Colonic mucosa (tissue), 4 donors: Measurements from ENCODE around the gene SNX21. TPM values are rescaled to one million over a fixed set of nuclear protein-coding genes. Genes with fewer than 3 reads are reported as not detected.
"Not testable (repeated sequence)": the region's sequence is repeated elsewhere in the genome, so short reads cannot be mapped to it uniquely, and the experiment has no call there.

Experiments used
- DNase-seq: peaks from one replicate; pipeline ENCODE4 v3.0.0-alpha.2; 2020
- H3K27ac ChIP-seq: fragments of 200-600 bp; one replicate; pipeline ENCODE4 v1.8.0; 2021
- H3K27me3 ChIP-seq: fragments of 200-600 bp; one replicate; pipeline ENCODE4 v1.8.0; 2021
- H3K36me3 ChIP-seq: fragments of 200-600 bp; one replicate; pipeline ENCODE4 v1.8.0; 2021
- H3K4me1 ChIP-seq: fragments of 200-600 bp; one replicate; pipeline ENCODE4 v1.8.0; 2021; ENCODE audit warnings: mild to moderate bottlenecking
- H3K4me3 ChIP-seq: fragments of 200-600 bp; one replicate; pipeline ENCODE4 v1.8.0; 2021
- H3K9ac ChIP-seq, 2 donors: one replicate each; pipeline ENCODE4 v1.7.0; 2013; ENCODE audit warnings: control low read depth in 2 of 2, low read depth in 2 of 2, low read length in 2 of 2
- H3K9me3 ChIP-seq: fragments of 200-600 bp; one replicate; pipeline ENCODE4 v1.8.0; 2021
- CTCF ChIP-seq: fragments of 200-600 bp; IDR thresholded peaks from one replicate; pipeline ENCODE4 v1.8.0; 2022; ENCODE audit warnings: antibody characterized with exemption, mild to moderate bottlenecking
- intact Hi-C: fragments of 100-400 bp; cut with DNase I; formaldehyde crosslinking; loops from one replicate; pipeline ENCODE4 v1.14.1; 2022
- total RNA-seq, 2 donors: library from RNA; stranded (reverse); fragmentation: NEBNext Ultra II Directional in 1 of 2; extraction: Animal tissue kit (Norgen Biotek cat#: 25700) in 1 of 2; gene quantifications; one replicate each; pipeline ENCODE4 v1.2.1, GENCODE V29; 2021
- donor health status: healthy.
- donor health status: DM: no; HTN: no; CAD: no.
- donor health status: DM: no; HTN: no; CAD: no.

The SNX21 gene
- total RNA-seq, 2 donors from 2014 or later = 11.2 to 12.6 TPM

DNA sequence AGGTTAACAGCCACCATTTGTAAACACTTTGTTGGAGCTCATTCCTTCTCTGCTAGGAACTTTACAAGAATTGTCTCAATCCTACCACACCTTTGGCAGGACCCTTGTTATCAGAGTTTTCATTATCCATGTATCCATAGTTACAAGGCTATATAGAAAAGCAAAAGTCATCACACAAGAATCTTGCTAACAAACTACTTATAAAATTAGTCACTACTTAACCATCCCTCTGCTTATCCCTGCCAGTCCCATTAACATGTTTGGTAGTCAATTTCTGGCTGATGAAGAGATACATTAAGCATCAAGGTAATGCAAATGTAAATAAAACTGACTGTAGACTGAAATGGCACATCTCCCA, 34.2 kb downstream of the SNX21 start:
- Histone ChIP-seq H3K9ac (peak overlapping the region in 1 of 2 donors; percentile 34), H3K27me3 (no peaks in the 10 kb centered on the region), H3K27ac (peak overlapping the region; percentile 54), H3K4me3 (no peak overlapping the region), H3K4me1 (no peaks in the 10 kb centered on the region), H3K9me3 (no peaks in the 10 kb centered on the region), H3K36me3 (no peaks in the 10 kb centered on the region)
- no peak for TF ChIP-seq CTCF
- intact Hi-C loops = no loop called here
- no peak for DNase-seq

DNA sequence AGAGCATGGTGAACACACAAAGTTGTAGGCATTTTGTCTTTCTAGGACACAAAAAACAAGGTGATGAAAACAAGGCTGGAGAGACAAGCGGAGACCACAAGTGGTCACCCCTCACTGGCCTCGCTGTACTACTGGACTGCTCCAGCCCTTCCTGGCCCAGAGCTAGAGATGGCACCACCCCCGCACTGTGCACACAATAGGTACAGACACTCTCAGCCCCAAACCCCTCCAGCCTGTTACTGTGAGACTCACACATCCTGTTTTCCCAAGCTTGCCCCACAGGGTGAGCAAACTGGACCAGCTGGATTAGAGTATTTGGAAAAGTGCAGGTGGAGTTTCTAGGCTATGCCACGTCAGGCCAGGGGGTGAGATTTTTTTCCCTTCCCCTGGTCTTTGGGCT, 39.0 kb downstream of the SNX21 start:
- no peak for TF ChIP-seq CTCF
- Histone ChIP-seq H3K27me3 (no peaks in the 10 kb centered on the region), H3K27ac (no peak overlapping the region), H3K4me3 (no peak overlapping the region), H3K9ac (no peak overlapping the region), H3K9me3 (no peaks in the 10 kb centered on the region), H3K4me1 (no peaks in the 10 kb centered on the region), H3K36me3 (no peaks in the 10 kb centered on the region)
- intact Hi-C loops = no loop called here
- DNase-seq = no peak

- DNase-seq = no peak
- Histone ChIP-seq H3K9me3 (no peaks in the 10 kb centered on the region), H3K4me1 (no peaks in the 10 kb centered on the region), H3K9ac (no peak overlapping the region), H3K4me3 (no peak overlapping the region), H3K36me3 (no peaks in the 10 kb centered on the region), H3K27ac (no peak overlapping the region), H3K27me3 (no peaks in the 10 kb centered on the region)
- intact Hi-C loops = no loop called here
- no peak for TF ChIP-seq CTCF
Measured at GRCh38 chr20:45873409-45874103, 40.0 kb downstream of the SNX21 start.

GRCh38 chr20:45874104-45874481, 40.5 kb downstream of the SNX21 start:
- H3K36me3 ChIP-seq, H3K27me3 ChIP-seq, intact Hi-C loops, H3K4me1 ChIP-seq, DNase-seq, H3K27ac ChIP-seq, H3K9ac ChIP-seq, H3K4me3 ChIP-seq, H3K9me3 ChIP-seq: not testable (repeated sequence)

DNA sequence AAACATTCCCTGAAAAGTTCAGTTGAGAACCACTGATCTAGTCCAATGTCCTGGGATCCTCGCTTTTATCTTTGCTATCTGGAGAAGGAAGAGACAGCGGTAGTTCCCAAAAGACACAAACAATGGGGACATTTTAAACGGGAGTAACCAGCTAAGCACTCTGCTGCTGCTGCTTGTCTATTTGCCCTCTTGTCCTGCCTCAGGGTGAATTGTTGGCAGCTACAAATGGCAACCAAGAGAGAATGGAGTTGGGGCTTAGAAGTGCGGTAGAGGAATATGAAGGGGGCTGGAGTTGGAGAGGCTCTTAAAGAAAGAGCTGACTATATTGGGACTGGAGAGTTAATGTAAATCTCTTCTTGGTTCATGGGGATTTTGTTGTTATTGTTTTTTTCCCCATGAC, 41.0 kb downstream of the SNX21 start:
- H3K36me3 ChIP-seq = no peaks in the 10 kb centered on the region
- no peak for DNase-seq
- TF ChIP-seq CTCF = no peak
- H3K9me3 ChIP-seq = no peaks in the 10 kb centered on the region
- no peaks in the 10 kb centered on the region for H3K4me1 ChIP-seq
- intact Hi-C loops = no loop called here
- no peak overlapping the region for H3K27ac ChIP-seq
- H3K9ac ChIP-seq = no peak overlapping the region
- no peak overlapping the region for H3K4me3 ChIP-seq
- H3K27me3 ChIP-seq = no peaks in the 10 kb centered on the region

DNA sequence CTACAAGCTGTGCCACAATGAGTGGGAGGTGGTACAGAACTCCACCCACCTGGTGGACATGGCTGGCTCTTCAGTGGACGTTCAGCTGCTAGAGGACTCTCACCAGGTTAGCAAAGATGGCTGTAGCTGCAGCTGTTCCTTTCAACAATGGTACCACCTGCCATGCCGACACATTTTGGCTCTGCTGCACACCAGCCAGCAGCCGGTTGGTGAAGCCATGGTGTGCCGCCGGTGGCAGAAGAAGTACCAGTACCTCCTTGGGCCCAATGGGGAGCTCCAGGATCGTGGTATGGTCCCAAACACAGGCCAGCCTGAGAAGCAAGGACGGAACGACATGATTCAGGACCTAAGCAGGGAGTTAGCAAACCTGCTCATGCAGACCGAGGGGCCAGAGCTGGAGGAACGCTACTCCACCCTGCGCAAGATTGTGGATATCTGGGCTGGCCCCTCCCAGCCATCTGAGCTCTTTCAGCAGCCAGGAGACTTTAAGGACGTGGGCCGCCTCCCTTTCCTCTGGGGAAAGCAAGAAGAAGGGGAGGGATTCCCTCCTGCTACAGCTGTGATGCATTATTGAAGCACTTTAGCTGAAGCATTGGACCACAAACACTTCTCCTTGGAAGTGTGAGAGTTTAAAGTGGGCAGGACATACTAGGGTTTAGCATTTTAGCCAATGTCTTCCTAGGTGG, 44.6 kb downstream of the SNX21 start:
- Histone ChIP-seq H3K27me3 (no peaks in the 10 kb centered on the region), H3K9ac (no peak overlapping the region), H3K36me3 (peaks cover 6% of the 10 kb centered on the region), H3K9me3 (no peaks in the 10 kb centered on the region), H3K27ac (no peak overlapping the region), H3K4me3 (no peak overlapping the region), H3K4me1 (no peaks in the 10 kb centered on the region)
- DNase-seq = no peak
- no peak for TF ChIP-seq CTCF
- intact Hi-C loops = no loop called here
